ENCODE data around the gene TTLL13. TPM values are rescaled to one million over a fixed set of nuclear protein-coding genes. Genes with fewer than 3 reads are reported as not detected.
"Not testable (repeated sequence)": the region's sequence is repeated elsewhere in the genome, so short reads cannot be mapped to it uniquely, and the experiment has no call there.

TTLL13 gene
- total and polyA plus RNA-seq, 8 donors: 0.13 to 0.81 (median 0.31) TPM; not detected in 2

- H3K4me3 ChIP-seq: no peak overlapping the region
- ATAC-seq (no peak), DNase-seq (no peak)
- no peaks in the 10 kb centered on the region for H3K9me3 ChIP-seq
- intact Hi-C loops (cut with DNase I): no loop called here
- H3K27me3 ChIP-seq: no peaks in the 10 kb centered on the region
- no peaks in the 10 kb centered on the region for H3K36me3 ChIP-seq
- TF ChIP-seq, protein P1, sequence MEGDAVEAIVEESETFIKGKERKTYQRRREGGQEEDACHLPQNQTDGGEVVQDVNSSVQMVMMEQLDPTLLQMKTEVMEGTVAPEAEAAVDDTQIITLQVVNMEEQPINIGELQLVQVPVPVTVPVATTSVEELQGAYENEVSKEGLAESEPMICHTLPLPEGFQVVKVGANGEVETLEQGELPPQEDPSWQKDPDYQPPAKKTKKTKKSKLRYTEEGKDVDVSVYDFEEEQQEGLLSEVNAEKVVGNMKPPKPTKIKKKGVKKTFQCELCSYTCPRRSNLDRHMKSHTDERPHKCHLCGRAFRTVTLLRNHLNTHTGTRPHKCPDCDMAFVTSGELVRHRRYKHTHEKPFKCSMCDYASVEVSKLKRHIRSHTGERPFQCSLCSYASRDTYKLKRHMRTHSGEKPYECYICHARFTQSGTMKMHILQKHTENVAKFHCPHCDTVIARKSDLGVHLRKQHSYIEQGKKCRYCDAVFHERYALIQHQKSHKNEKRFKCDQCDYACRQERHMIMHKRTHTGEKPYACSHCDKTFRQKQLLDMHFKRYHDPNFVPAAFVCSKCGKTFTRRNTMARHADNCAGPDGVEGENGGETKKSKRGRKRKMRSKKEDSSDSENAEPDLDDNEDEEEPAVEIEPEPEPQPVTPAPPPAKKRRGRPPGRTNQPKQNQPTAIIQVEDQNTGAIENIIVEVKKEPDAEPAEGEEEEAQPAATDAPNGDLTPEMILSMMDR (IDR thresholded peaks at IDR 0.05): no peak
- no peak overlapping the region for H3K27ac ChIP-seq
- H3K4me1 ChIP-seq: peaks cover 0 to 9% of the 10 kb centered on the region in 2 donors
Measured at GRCh38 chr15:90294159-90294558, 44.8 kb downstream of the TTLL13 start.

DNA sequence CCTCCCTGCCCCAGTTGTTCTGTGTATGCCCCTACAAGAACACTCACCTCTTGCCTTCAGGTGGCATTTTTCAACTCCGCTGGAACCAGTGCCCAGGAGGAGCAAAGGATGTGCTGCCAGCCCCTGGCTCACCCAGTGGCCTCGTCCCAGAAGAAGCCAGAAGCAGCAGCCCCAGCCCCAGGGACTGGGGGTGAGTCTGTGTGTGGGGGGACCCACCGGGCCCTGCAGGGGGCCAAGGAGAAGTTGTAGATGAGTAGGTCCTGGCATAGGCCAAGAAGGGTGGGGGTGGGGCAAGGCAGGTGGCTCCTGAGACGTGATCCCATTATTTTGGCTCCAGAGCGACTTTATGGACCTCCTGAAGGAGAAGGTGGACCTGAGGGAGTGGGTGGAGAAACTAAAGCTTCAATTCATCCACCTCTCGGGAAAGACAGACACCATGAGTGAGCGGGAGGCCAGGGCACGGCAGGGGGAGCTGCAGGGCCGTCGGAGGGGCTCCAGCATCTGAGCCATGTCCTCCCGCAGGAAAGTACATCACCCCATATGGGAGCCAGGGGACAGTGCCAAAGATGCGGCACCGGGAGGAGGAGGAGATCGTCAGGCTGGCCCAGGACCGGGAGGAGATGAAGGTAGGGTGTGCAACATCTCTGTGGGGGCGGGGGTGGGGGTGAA is 45.4 kb downstream of the TTLL13 start:
- Histone ChIP-seq H3K27ac (no peak overlapping the region), H3K36me3 (no peaks in the 10 kb centered on the region), H3K4me1 (peaks cover 0 to 9% of the 10 kb centered on the region in 2 donors), H3K4me3 (no peak overlapping the region), H3K27me3 (no peaks in the 10 kb centered on the region), H3K9me3 (no peaks in the 10 kb centered on the region)
- DNase-seq (no peak), ATAC-seq (no peak)
- intact Hi-C loops (cut with DNase I): no loop called here
- TF ChIP-seq, protein P1 (IDR thresholded peaks at IDR 0.05): no peak

GRCh38 chr15:90295270-90295648 is 45.9 kb downstream of the TTLL13 start:
- Histone ChIP-seq H3K4me1 (peaks cover 0 to 9% of the 10 kb centered on the region in 2 donors), H3K9me3 (no peaks in the 10 kb centered on the region), H3K36me3 (no peaks in the 10 kb centered on the region), H3K27ac (no peak overlapping the region), H3K4me3 (no peak overlapping the region), H3K27me3 (no peaks in the 10 kb centered on the region)
- no peak for ATAC-seq
- DNase-seq: no peak
- intact Hi-C loops (cut with DNase I): no loop called here
- TF ChIP-seq, protein P1 (IDR thresholded peaks at IDR 0.05): no peak

DNA sequence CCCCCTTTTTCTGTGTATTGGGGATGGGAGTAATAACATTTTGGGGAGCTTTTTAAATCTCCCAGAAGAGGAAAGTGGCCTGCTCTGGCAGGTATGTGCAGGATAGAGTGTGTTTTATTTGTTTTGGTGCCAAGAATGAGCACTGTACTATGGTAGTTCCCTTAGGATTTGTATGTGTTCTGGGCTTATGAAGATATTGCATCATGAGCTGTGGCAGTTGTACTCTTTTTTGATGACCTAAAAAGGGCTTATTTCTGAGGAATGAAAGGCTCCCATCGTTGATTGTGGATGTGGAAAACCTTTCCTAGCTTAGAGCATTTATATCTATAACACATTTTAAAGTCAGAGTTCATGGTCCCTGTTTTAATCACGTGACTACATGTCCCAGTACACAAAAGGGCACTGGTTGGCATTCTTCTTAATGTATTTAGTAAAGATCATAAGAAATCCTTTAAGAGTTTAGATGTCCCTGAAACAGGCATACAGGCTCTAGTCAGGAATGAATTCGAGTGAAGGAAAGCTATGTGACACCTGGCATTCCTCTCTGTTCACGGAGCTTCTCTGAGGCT is 47.0 kb downstream of the TTLL13 start:
- H3K4me3 ChIP-seq; H3K27me3 ChIP-seq; intact Hi-C loops (cut with DNase I); H3K4me1 ChIP-seq; H3K36me3 ChIP-seq; ATAC-seq; DNase-seq; H3K9me3 ChIP-seq; H3K27ac ChIP-seq: not testable (repeated sequence)

DNA sequence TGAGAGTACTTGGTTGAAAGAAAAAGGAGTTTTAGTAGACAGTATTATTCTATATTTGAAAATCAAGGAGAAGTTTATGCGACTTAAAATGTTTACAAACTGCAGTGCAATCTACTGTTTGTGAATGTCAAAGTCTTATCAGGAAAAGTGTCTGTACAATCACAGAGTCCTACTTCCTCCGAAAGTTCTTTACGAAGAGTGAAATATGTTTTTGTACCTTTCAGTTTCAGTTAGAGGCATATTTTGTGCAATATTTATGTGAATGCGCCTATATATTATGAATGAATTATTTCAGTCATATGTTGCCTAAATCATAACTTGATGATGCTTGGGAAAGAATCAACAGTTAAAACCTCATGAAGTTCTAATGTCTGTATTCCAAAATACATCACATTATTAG is 47.7 kb downstream of the TTLL13 start:
- intact Hi-C loops (cut with DNase I): no loop called here
- Histone ChIP-seq H3K36me3 (no peaks in the 10 kb centered on the region), H3K4me1 (peaks cover 6 to 9% of the 10 kb centered on the region in 2 donors), H3K27ac (no peak overlapping the region), H3K27me3 (no peaks in the 10 kb centered on the region), H3K4me3 (no peak overlapping the region), H3K9me3 (no peaks in the 10 kb centered on the region)
- ATAC-seq: no peak
- TF ChIP-seq, protein P1 (IDR thresholded peaks at IDR 0.05): no peak
- no peak for DNase-seq
